GM12878 (cell line): Measurements from ENCODE around the gene RANGAP1. TPM values are rescaled to one million over a fixed set of nuclear protein-coding genes. Genes with fewer than 3 reads are reported as not detected.

Experiments used
- ATAC-seq: fragments of 200-7000 bp; cut with Tn5 transposase; 3 replicates; pipeline ENCODE4 v1.9.1; 2020; ENCODE audit warnings: mild to moderate bottlenecking, moderate library complexity
- BruUV-seq: library from RNA; stranded (reverse); fragments of 400-500 nt; replicated peaks from 2 replicates; lab custom pipeline; 2021; lab: Mats Ljungman, UMichigan
- CTCF ChIA-PET: fragments of 300-600 bp; sonication (Branson Sonifier 250); formaldehyde crosslinking; extraction: SDS; loops from one replicate; lab custom pipeline; 2021; ENCODE audit warnings: inconsistent platforms; lab: Yijun Ruan, JAX
- POLR2A ChIA-PET: fragments of 350-600 bp; formaldehyde crosslinking; extraction: SDS; loops from one replicate; lab custom pipeline; 2021; ENCODE audit warnings: inconsistent platforms; lab: Charles Lee
- RAD21 ChIA-PET: fragments of 300-600 bp; sonication (Branson Sonifier 250); formaldehyde crosslinking; loops from one replicate; lab custom pipeline; 2023; ENCODE audit warnings: antibody characterized with exemption; ENCODE audit not compliant: unreplicated experiment; lab: Charles Lee
- SMC1A ChIA-PET: fragments of 300-600 bp; sonication (Branson Sonifier 250); formaldehyde crosslinking; loops from one replicate; lab custom pipeline; 2023; ENCODE audit not compliant: unreplicated experiment, uncharacterized antibody; lab: Charles Lee
- DNase-seq: peaks from one replicate; pipeline ENCODE4 v3.0.0-alpha.2; 2011; ENCODE audit warnings: low read depth, low spot score
- FAIRE-seq: peaks from 3 replicates; lab custom pipeline; 2011; peaks lifted over from hg19 to GRCh38; lab: Jason Lieb, UNC
- H2AFZ ChIP-seq: 2 replicates; pipeline ENCODE4 v1.6.0; 2011; ENCODE audit warnings: low read depth, low read length, control low read depth; ENCODE audit not compliant: control insufficient read depth
- H3K27ac ChIP-seq: 2 replicates; pipeline ENCODE4 v1.5.1; 2011; ENCODE audit warnings: control low read depth; ENCODE audit not compliant: control insufficient read depth, insufficient read depth
- H3K27me3 ChIP-seq, 2 experiments: replicated peaks in 1 of 2; 2 replicates each; pipeline versions ENCODE4 v1.6.0 to v1.6.1; 2011; ENCODE audit warnings: low read length in 1 of 2; ENCODE audit not compliant: control insufficient read depth in 2 of 2, insufficient read depth in 2 of 2
- H3K36me3 ChIP-seq, 2 experiments: 2 replicates each; pipeline ENCODE4 v1.5.1; 2011; ENCODE audit warnings: low read length in 1 of 2; ENCODE audit not compliant: control insufficient read depth in 2 of 2, insufficient read depth in 2 of 2
- H3K4me1 ChIP-seq: 2 replicates; pipeline ENCODE4 v1.6.1; 2011; ENCODE audit warnings: mild to moderate bottlenecking, low read length, moderate library complexity, mixed read lengths; ENCODE audit not compliant: control insufficient read depth, insufficient read depth
- H3K4me2 ChIP-seq: 2 replicates; pipeline ENCODE4 v1.6.0; 2011; ENCODE audit warnings: control low read depth; ENCODE audit not compliant: control insufficient read depth, insufficient read depth
- H3K4me3 ChIP-seq: fragments of 200-600 bp; sonication (generic); 2 replicates; pipeline ENCODE4 v1.5.1; 2016
- H3K79me2 ChIP-seq: 2 replicates; pipeline ENCODE4 v1.6.0; 2011; ENCODE audit warnings: low read length; ENCODE audit not compliant: control insufficient read depth, insufficient read depth
- H3K9ac ChIP-seq: 2 replicates; pipeline ENCODE4 v1.8.0; 2011; ENCODE audit warnings: low read length, control low read depth, mixed read lengths; ENCODE audit not compliant: control insufficient read depth, insufficient read depth
- H3K9me3 ChIP-seq: replicated peaks from 3 replicates; pipeline ENCODE4 v1.5.1; 2011; ENCODE audit warnings: mild to moderate bottlenecking, low read length; ENCODE audit not compliant: control insufficient read depth, insufficient read depth
- H4K20me1 ChIP-seq: 2 replicates; pipeline ENCODE4 v1.6.0; 2011; ENCODE audit not compliant: control insufficient read depth, insufficient read depth
- BHLHE40 ChIP-seq, 2 experiments: fragments of 450-650 bp in 1 of 2; IDR thresholded peaks; 2 replicates each; pipeline ENCODE4 v1.6.1; 2011 to 2017; ENCODE audit warnings: low read depth in 2 of 2, borderline replicate concordance in 1 of 2, improper control_type of control experiment in 1 of 2, low read length in 1 of 2, mild to moderate bottlenecking in 1 of 2
- CHD4 ChIP-seq: fragments of 200-600 bp; sonication (generic); IDR thresholded peaks from 2 replicates; pipeline ENCODE4 v1.6.1; 2016; ENCODE audit warnings: mild to moderate bottlenecking
- GATAD2B ChIP-seq: fragments of 450-650 bp; conservative IDR thresholded peaks from 2 replicates; pipeline ENCODE4 v1.6.1; 2017; ENCODE audit warnings: low read depth, mild to moderate bottlenecking, moderate library complexity
- HDAC2 ChIP-seq: fragments of 200-600 bp; sonication (generic); IDR thresholded peaks from 2 replicates; pipeline ENCODE4 v1.6.1; 2017
- HDAC6 ChIP-seq: fragments of 200-600 bp; sonication (generic); IDR thresholded peaks from one replicate; pipeline ENCODE4 v1.8.0; 2017; ENCODE audit warnings: antibody characterized with exemption; ENCODE audit not compliant: unreplicated experiment
- MEF2B ChIP-seq: fragments of 450-650 bp; IDR thresholded peaks from 2 replicates; pipeline ENCODE4 v1.6.1; 2018; ENCODE audit warnings: mild to moderate bottlenecking, moderate library complexity; ENCODE audit not compliant: partially characterized antibody, poor library complexity, severe bottlenecking
- MTA2 ChIP-seq: fragments of 450-650 bp; IDR thresholded peaks from 2 replicates; pipeline ENCODE4 v1.6.1; 2016; ENCODE audit warnings: low read depth, mild to moderate bottlenecking, moderate library complexity
- MYB ChIP-seq: fragments of 150-350 bp; IDR thresholded peaks from 2 replicates; pipeline ENCODE4 v1.6.1; 2014; ENCODE audit warnings: mild to moderate bottlenecking, low read depth, low read length, borderline replicate concordance
- RAD51 ChIP-seq: fragments of 450-650 bp; IDR thresholded peaks from 2 replicates; pipeline ENCODE4 v1.6.1; 2016; ENCODE audit warnings: moderate library complexity, mild to moderate bottlenecking, inconsistent platforms
- RFX5 ChIP-seq: IDR thresholded peaks from 2 replicates; pipeline ENCODE4 v1.6.1; 2011; ENCODE audit warnings: low read depth, low read length, improper control_type of control experiment
- TAF1 ChIP-seq: IDR thresholded peaks from 2 replicates; pipeline ENCODE4 v1.6.1; 2011; ENCODE audit warnings: mild to moderate bottlenecking, low read depth, low read length, borderline replicate concordance
- TARDBP ChIP-seq: IDR thresholded peaks from 2 replicates; pipeline ENCODE4 v1.6.1; 2016; ENCODE audit warnings: borderline replicate concordance
- ZBTB40 ChIP-seq: fragments of 450-650 bp; IDR thresholded peaks from 2 replicates; pipeline ENCODE4 v1.6.1; 2016; ENCODE audit warnings: mild to moderate bottlenecking, moderate library complexity, borderline replicate concordance
- ZNF592 ChIP-seq: fragments of 450-650 bp; IDR thresholded peaks from 2 replicates; pipeline ENCODE4 v1.6.1; 2017; ENCODE audit warnings: mild to moderate bottlenecking, moderate library complexity
- WGBS: methylation state at CpG from one replicate; pipeline ENCODE4 v1.1.6; 2016; ENCODE audit warnings: low lambda C conversion rate; ENCODE audit not compliant: insufficient replicate concordance, insufficient coverage; ENCODE audit errors: missing lambda C conversion rate; 5-methylcytosine and 5-hydroxymethylcytosine counted together
- in situ Hi-C: fragments of 300-500 bp; cut with MboI; formaldehyde crosslinking; loops from 9 replicates; pipeline ENCODE4 v1.14.3; 2018; ENCODE audit warnings: mixed read lengths
- intact Hi-C: fragments of 100-400 bp; cut with micrococcal nuclease; formaldehyde crosslinking; loops from one replicate; pipeline ENCODE4 v1.14.2; 2022; ENCODE audit not compliant: unreplicated experiment
- polyA plus RNA-seq, 11 experiments: library from polyadenylated mRNA; depleted of rRNA in 4 of 11; unstranded in 6 of 11; stranded (reverse) in 5 of 11; fragments of >200 nt; fragmentation: Nextera tagmentation in 4 of 11; fragmentation: Illumina TruSeq in 1 of 11; extraction: Ambion mirVana in 4 of 11; extraction: Trizol in 1 of 11; gene quantifications; 1 replicate in 1 of 11; 2 replicates in 10 of 11; pipeline versions ENCODE4 v1.2.1 to v1.2.3, GENCODE V29; 2011 to 2016; ENCODE audit warnings: inconsistent platforms in 2 of 11, missing spikeins in 2 of 11, low read depth in 1 of 11
- total RNA-seq, 4 experiments: library from RNA; depleted of rRNA in 3 of 4; stranded (reverse); fragments of >200 nt in 3 of 4; fragmentation: Illumina TruSeq in 1 of 4; extraction: Trizol in 1 of 4; gene quantifications; 2 replicates each; pipeline versions ENCODE4 v1.2.1 to v1.2.3, GENCODE V29; 2013 to 2021

RANGAP1 gene
- total and polyA plus RNA-seq, 10 of the 15 experiments (the other 5 are each of a cell fraction or from before 2014, with no cell fraction given), result 2.5 to 109 (median 60.2) TPM

- ChIA-PET RAD21 (no interaction called here), SMC1A (interaction anchor here (1.3 kb wide), 1 partner anchor 11 kb away, joined by 3 read pairs; the partner anchor contains the start of gene ZC3H7B), CTCF (interaction anchor here (1.2 to 1.5 kb wide), 2 partner anchors 11 to 12 kb away, joined by 3 read pairs; partner anchors contain the start of gene ZC3H7B), POLR2A (no interaction called here)
- Histone ChIP-seq H4K20me1 (no peaks in the 10 kb centered on the region), H3K36me3 (no peaks in the 10 kb centered on the region), H3K27ac (no peak overlapping the region), H3K79me2 (peaks cover 4% of the 10 kb centered on the region), H3K4me2 (no peak overlapping the region), H3K4me3 (no peak overlapping the region), H2AFZ (no peak overlapping the region), H3K9ac (no peak overlapping the region), H3K4me1 (peaks cover 5% of the 10 kb centered on the region; the same call in 1 of the 2 replicates), H3K27me3 (no peaks in the 10 kb centered on the region), H3K9me3 (no peaks in the 10 kb centered on the region)
- intact Hi-C loops (no loop called here), in situ Hi-C loops (no loop called here)
- FAIRE-seq, result no peak
- ATAC-seq, result no peak
- no peak for DNase-seq
- no TSS peak for BruUV-seq
- 72% methylated on average over 8 of the region's 8 CpGs for WGBS
- TF ChIP-seq ZBTB40 (no peak), ZNF592 (no peak), RFX5 (no peak), MYB (no peak), TARDBP (no peak), MTA2 (no peak), CHD4 (no peak), HDAC2 (no peak), RAD51 (no peak), TAF1 (no peak), BHLHE40 (IDR thresholded peaks at IDR 0.05; ENCODE audit: borderline replicate concordance in 1 of 2, low read depth in 2 of 2, low read length in 1 of 2) (no peak), GATAD2B (no peak), MEF2B (no peak), HDAC6 (no peak)
These were observed 4.6 kb upstream of the RANGAP1 start for GRCh38 chr22:41290262-41291221.
